HEK293 (cell line): Measurements from ENCODE around the gene GSG1L.

Experiments
- CTCF ChIA-PET: fragments of 350-600 bp; formaldehyde crosslinking; extraction: SDS; loops from one replicate; lab custom pipeline; 2021; ENCODE audit warnings: antibody characterized with exemption; lab: Yijun Ruan, JAX
- POLR2A ChIA-PET: fragments of 300-600 bp; formaldehyde crosslinking; extraction: SDS; loops from one replicate; lab custom pipeline; 2020; ENCODE audit warnings: antibody characterized with exemption, inconsistent platforms; lab: Yijun Ruan, JAX
- H3K27ac ChIP-seq: fragments of 200-500 bp; sonication (Bioruptor generic); 2 replicates; pipeline ENCODE4 v1.5.1; 2014; ENCODE audit warnings: low read depth, low read length, control low read depth, inconsistent platforms; ENCODE audit errors: extremely low read depth
- H3K36me3 ChIP-seq, 2 experiments: fragments of 200-500 bp in 1 of 2; sonication (Bioruptor generic) in 1 of 2; 1 replicate in 1 of 2; 2 replicates in 1 of 2; pipeline ENCODE4 v1.5.1; 2014 to 2017; ENCODE audit warnings: inconsistent platforms in 2 of 2, low read length in 2 of 2; ENCODE audit not compliant: control insufficient read depth in 2 of 2, insufficient read depth in 1 of 2
- H3K4me1 ChIP-seq: fragments of 200-500 bp; sonication (Bioruptor generic); 2 replicates; pipeline ENCODE4 v1.5.1; 2014; ENCODE audit warnings: mild to moderate bottlenecking, low read length, inconsistent platforms; ENCODE audit not compliant: control insufficient read depth, insufficient read depth
- H3K4me3 ChIP-seq: 2 replicates; pipeline ENCODE4 v1.5.1; 2011; ENCODE audit warnings: low read depth, mild to moderate bottlenecking, control low read depth, low read length, moderate library complexity
- H3K9me3 ChIP-seq: fragments of 200-500 bp; sonication (Bioruptor generic); 2 replicates; pipeline ENCODE4 v1.5.1; 2014; ENCODE audit warnings: low read depth, low read length, inconsistent platforms; ENCODE audit not compliant: control insufficient read depth, insufficient read depth
- GLIS2 ChIP-seq: fragments of 450-650 bp; formaldehyde crosslinking; IDR thresholded peaks from 2 replicates; pipeline ENCODE4 v1.5.1; 2016; ENCODE audit warnings: missing biosample characterization, missing genetic modification characterization
- MYNN ChIP-seq: fragments of 450-650 bp; formaldehyde crosslinking; IDR thresholded peaks from 2 replicates; pipeline ENCODE4 v1.5.1; 2016; ENCODE audit warnings: missing biosample characterization, missing genetic modification characterization, borderline replicate concordance
- MZF1 ChIP-seq: fragments of 450-650 bp; formaldehyde crosslinking; IDR thresholded peaks from 2 replicates; pipeline ENCODE4 v1.5.1; 2017; ENCODE audit warnings: missing biosample characterization, missing genetic modification characterization, borderline replicate concordance
- SCRT2 ChIP-seq: fragments of 450-650 bp; formaldehyde crosslinking; IDR thresholded peaks from 2 replicates; pipeline ENCODE4 v1.5.1; 2016; ENCODE audit warnings: missing biosample characterization, missing genetic modification characterization
- TCF7L2 ChIP-seq: IDR thresholded peaks from 2 replicates; pipeline ENCODE4 v1.6.1; 2011; ENCODE audit warnings: low read depth, mild to moderate bottlenecking, inconsistent platforms, low read length, moderate library complexity, borderline replicate concordance
- ZBTB17 ChIP-seq: fragments of 450-650 bp; formaldehyde crosslinking; IDR thresholded peaks from 2 replicates; pipeline ENCODE4 v1.5.1; 2016; ENCODE audit warnings: missing biosample characterization, missing genetic modification characterization
- ZNF138 ChIP-seq: fragments of 450-650 bp; formaldehyde crosslinking; IDR thresholded peaks from 2 replicates; pipeline ENCODE4 v1.5.1; 2016; ENCODE audit warnings: missing biosample characterization, missing genetic modification characterization, borderline replicate concordance
- ZNF155 ChIP-seq: fragments of 450-650 bp; formaldehyde crosslinking; IDR thresholded peaks from 2 replicates; pipeline ENCODE4 v1.5.1; 2016; ENCODE audit warnings: missing biosample characterization, missing genetic modification characterization
- ZNF2 ChIP-seq: fragments of 450-650 bp; formaldehyde crosslinking; IDR thresholded peaks from 2 replicates; pipeline ENCODE4 v1.5.1; 2016; ENCODE audit warnings: missing biosample characterization, missing genetic modification characterization
- ZNF366 ChIP-seq: fragments of 450-650 bp; formaldehyde crosslinking; conservative IDR thresholded peaks from 2 replicates; pipeline ENCODE4 v1.5.1; 2016; ENCODE audit warnings: missing biosample characterization, missing genetic modification characterization
- ZNF391 ChIP-seq: fragments of 450-650 bp; formaldehyde crosslinking; IDR thresholded peaks from 2 replicates; pipeline ENCODE4 v1.5.1; 2016; ENCODE audit warnings: low read depth, missing biosample characterization, missing genetic modification characterization, borderline replicate concordance
- ZNF449 ChIP-seq: fragments of 450-650 bp; formaldehyde crosslinking; IDR thresholded peaks from 2 replicates; pipeline ENCODE4 v1.5.1; 2017; ENCODE audit warnings: missing biosample characterization, mild to moderate bottlenecking, missing genetic modification characterization, moderate library complexity
- ZNF518A ChIP-seq: fragments of 450-650 bp; formaldehyde crosslinking; conservative IDR thresholded peaks from 2 replicates; pipeline ENCODE4 v1.5.1; 2016; ENCODE audit warnings: low read depth, missing biosample characterization, missing genetic modification characterization
- ZNF544 ChIP-seq: fragments of 450-650 bp; formaldehyde crosslinking; IDR thresholded peaks from 2 replicates; pipeline ENCODE4 v1.5.0; 2017; ENCODE audit warnings: missing biosample characterization, missing genetic modification characterization
- ZNF549 ChIP-seq: fragments of 450-650 bp; IDR thresholded peaks from 2 replicates; pipeline ENCODE4 v1.5.1; 2018; ENCODE audit warnings: missing biosample characterization, missing genetic modification characterization, mild to moderate bottlenecking, inconsistent platforms, moderate library complexity
- ZNF558 ChIP-seq: fragments of 450-650 bp; formaldehyde crosslinking; IDR thresholded peaks from 2 replicates; pipeline ENCODE4 v1.5.1; 2016; ENCODE audit warnings: missing biosample characterization, missing genetic modification characterization
- ZNF561 ChIP-seq: fragments of 450-650 bp; IDR thresholded peaks from 2 replicates; pipeline ENCODE4 v1.5.1; 2018; ENCODE audit warnings: missing biosample characterization, missing genetic modification characterization, borderline replicate concordance
- ZNF624 ChIP-seq: fragments of 450-650 bp; formaldehyde crosslinking; IDR thresholded peaks from 2 replicates; pipeline ENCODE4 v1.5.1; 2017; ENCODE audit warnings: missing biosample characterization, missing genetic modification characterization
- ZNF629 ChIP-seq: fragments of 450-650 bp; formaldehyde crosslinking; IDR thresholded peaks from 2 replicates; pipeline ENCODE4 v1.5.1; 2017; ENCODE audit warnings: missing biosample characterization, missing genetic modification characterization
- ZNF692 ChIP-seq: fragments of 450-650 bp; formaldehyde crosslinking; IDR thresholded peaks from 2 replicates; pipeline ENCODE4 v1.5.1; 2016; ENCODE audit warnings: missing biosample characterization, missing genetic modification characterization
- ZNF785 ChIP-seq: fragments of 450-650 bp; formaldehyde crosslinking; IDR thresholded peaks from 2 replicates; pipeline ENCODE4 v1.5.1; 2016; ENCODE audit warnings: missing biosample characterization, missing genetic modification characterization

The GSG1L gene

GRCh38 chr16:28033870-28034269 is 29.6 kb downstream of the GSG1L start (continued):
- TF ChIP-seq ZNF692 (tag by site-specific recombination) (no peak), ZNF2 (no peak), ZNF561 (tag by site-specific recombination) (no peak), ZNF391 (tag by site-specific recombination) (no peak), ZNF449 (tag by site-specific recombination) (no peak)

- CTCF ChIA-PET = no interaction called here
These were observed 34.0 kb downstream of the GSG1L start for GRCh38 chr16:28029387-28030002.

GRCh38 chr16:28027055-28027454 is 36.5 kb downstream of the GSG1L start:
- no peak overlapping the region for H3K27ac ChIP-seq
- TF ChIP-seq GLIS2 (no peak), ZNF138 (tag by site-specific recombination) (no peak), ZNF155 (tag by site-specific recombination) (no peak), ZNF544 (tag by site-specific recombination) (no peak), ZNF785 (tag by site-specific recombination) (no peak), ZNF549 (tag by site-specific recombination) (no peak), ZNF518A (tag by site-specific recombination) (no peak), MZF1 (tag by site-specific recombination) (no peak), MYNN (tag by site-specific recombination) (no peak), ZNF624 (tag by site-specific recombination) (no peak), ZNF629 (tag by site-specific recombination) (no peak), ZNF391 (tag by site-specific recombination) (no peak)
- TF ChIP-seq, all 188 proteins: peak for 0
- ChIA-PET CTCF (interaction anchor here (0.6 kb wide), 1 partner anchor 442 kb away, joined by 3 read pairs; no protein-coding TSS in a partner anchor), POLR2A (no interaction called here)
- no peaks in the 10 kb centered on the region for H3K36me3 ChIP-seq
- H3K9me3 ChIP-seq = no peaks in the 10 kb centered on the region
- H3K4me1 ChIP-seq = no peaks in the 10 kb centered on the region
- no peak overlapping the region for H3K4me3 ChIP-seq

More at GRCh38 chr16:28029387-28030002, 34.0 kb downstream of the GSG1L start:
- no peak overlapping the region for H3K27ac ChIP-seq
- no peak overlapping the region for H3K4me3 ChIP-seq
- H3K4me1 ChIP-seq = no peaks in the 10 kb centered on the region
- no peaks in the 10 kb centered on the region for H3K36me3 ChIP-seq
- POLR2A ChIA-PET = no interaction called here
- no peaks in the 10 kb centered on the region for H3K9me3 ChIP-seq
- TF ChIP-seq SCRT2 (tag by site-specific recombination) = no peak
- no peak for TF ChIP-seq ZNF558 (tag by site-specific recombination)
- no peak for TF ChIP-seq TCF7L2
- TF ChIP-seq ZNF366 = peak; percentile 73
- TF ChIP-seq ZBTB17 (tag by site-specific recombination) = peak; percentile 95
- TF ChIP-seq, all 188 proteins: peak for 2
